PC-3 (cell line): ENCODE results near the gene LAMA2.

Experiments used
- EZH2 ChIP-seq: fragments of 300-600 bp; sonication (generic); IDR thresholded peaks from one replicate; pipeline ENCODE4 v1.6.1; 2017; ENCODE audit warnings: antibody characterized with exemption, mild to moderate bottlenecking, low read length; ENCODE audit not compliant: unreplicated experiment
- EZH2phosphoT487 ChIP-seq: fragments of 300-600 bp; sonication (generic); IDR thresholded peaks from 2 replicates; pipeline ENCODE4 v1.6.1; 2018; ENCODE audit warnings: mild to moderate bottlenecking, antibody characterized with exemption, low read length, borderline replicate concordance
- TF ChIP-seq, protein P1 (sequence below): fragments of 300-600 bp; sonication (generic); conservative IDR thresholded peaks from 2 replicates; pipeline ENCODE4 v1.5.1; 2017; ENCODE audit warnings: antibody characterized with exemption, low read depth, mild to moderate bottlenecking, low read length

- TF ChIP-seq, protein P1, sequence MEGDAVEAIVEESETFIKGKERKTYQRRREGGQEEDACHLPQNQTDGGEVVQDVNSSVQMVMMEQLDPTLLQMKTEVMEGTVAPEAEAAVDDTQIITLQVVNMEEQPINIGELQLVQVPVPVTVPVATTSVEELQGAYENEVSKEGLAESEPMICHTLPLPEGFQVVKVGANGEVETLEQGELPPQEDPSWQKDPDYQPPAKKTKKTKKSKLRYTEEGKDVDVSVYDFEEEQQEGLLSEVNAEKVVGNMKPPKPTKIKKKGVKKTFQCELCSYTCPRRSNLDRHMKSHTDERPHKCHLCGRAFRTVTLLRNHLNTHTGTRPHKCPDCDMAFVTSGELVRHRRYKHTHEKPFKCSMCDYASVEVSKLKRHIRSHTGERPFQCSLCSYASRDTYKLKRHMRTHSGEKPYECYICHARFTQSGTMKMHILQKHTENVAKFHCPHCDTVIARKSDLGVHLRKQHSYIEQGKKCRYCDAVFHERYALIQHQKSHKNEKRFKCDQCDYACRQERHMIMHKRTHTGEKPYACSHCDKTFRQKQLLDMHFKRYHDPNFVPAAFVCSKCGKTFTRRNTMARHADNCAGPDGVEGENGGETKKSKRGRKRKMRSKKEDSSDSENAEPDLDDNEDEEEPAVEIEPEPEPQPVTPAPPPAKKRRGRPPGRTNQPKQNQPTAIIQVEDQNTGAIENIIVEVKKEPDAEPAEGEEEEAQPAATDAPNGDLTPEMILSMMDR, result no peak
- TF ChIP-seq EZH2phosphoT487 (no peak), EZH2 (no peak)
Observed at GRCh38 chr6:129031051-129031599, 148.2 kb downstream of the LAMA2 start.
